C1 segment of cervical spinal cord (tissue), 14 donors: ENCODE measurements around the gene COL5A2.

Experiments
- DNase-seq, 14 donors: peaks; one replicate each; lab custom pipeline; 2025; lab: John Stamatoyannopoulos, UW

Gene COL5A2

DNA sequence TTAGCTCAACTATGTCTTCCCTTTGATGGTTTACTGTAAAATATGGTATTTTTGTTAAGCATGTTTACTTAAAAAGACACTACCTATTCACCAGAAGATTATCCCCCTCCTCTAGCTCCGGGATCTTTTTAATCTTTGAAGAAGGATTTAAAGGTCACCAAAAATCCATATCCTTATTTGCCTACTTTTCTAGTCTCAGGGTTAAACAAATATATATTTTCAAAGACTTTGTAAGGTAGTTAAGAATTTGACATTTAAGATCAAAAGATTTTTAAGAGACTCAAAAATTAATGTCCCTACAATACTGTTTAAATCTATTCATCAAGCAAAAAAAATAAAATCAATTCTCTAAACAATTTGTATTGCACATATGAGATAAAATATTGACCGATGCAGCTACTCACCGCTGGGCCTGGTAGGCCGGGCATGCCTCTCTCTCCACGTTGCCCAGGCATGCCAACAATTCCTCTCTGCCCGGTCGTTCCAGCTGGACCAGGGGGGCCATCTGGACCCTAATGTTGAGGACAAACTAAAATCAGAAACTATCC is 129.3 kb downstream of the COL5A2 start:
- DNase-seq: no peak

DNA sequence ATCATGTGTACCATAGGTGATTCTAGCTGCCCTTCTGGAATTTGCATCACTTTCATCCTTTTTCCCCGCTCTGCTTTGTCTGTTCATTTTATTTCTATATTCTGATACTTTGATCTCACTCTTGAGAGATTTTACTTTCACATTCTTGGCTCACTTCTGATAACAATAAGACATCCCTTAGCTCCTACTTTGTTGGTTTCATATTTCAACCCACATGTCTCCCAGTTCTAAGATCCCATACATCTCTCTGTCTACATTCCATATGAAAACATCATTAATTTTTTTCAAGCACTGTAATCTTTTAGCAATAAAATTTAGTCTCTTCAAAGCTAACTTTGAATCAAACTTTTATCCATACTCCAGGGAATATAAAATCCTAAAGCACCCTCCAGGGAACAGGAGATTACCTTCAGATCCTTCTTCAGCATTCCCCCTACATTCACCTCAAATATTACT is 129.8 kb downstream of the COL5A2 start:
- no peak for DNase-seq

DNA sequence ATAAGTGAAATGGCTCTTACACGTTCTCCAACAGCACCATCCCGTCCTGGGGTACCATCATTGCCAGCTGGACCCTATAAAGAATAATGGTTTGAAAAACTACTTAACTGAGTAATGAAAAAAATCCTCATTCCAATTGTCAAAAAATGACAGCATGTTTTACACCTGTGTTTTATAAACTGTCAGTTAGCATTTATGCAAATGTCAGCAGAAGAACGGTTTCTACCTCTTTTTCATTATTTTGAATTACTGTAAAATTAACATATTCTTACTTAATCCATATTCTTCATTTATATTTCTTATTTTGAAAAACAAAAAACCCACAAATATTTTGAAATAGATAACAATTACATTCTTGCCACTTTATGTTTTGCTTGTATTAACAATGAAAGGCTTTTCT is 131.4 kb downstream of the COL5A2 start:
- no peak for DNase-seq

DNA sequence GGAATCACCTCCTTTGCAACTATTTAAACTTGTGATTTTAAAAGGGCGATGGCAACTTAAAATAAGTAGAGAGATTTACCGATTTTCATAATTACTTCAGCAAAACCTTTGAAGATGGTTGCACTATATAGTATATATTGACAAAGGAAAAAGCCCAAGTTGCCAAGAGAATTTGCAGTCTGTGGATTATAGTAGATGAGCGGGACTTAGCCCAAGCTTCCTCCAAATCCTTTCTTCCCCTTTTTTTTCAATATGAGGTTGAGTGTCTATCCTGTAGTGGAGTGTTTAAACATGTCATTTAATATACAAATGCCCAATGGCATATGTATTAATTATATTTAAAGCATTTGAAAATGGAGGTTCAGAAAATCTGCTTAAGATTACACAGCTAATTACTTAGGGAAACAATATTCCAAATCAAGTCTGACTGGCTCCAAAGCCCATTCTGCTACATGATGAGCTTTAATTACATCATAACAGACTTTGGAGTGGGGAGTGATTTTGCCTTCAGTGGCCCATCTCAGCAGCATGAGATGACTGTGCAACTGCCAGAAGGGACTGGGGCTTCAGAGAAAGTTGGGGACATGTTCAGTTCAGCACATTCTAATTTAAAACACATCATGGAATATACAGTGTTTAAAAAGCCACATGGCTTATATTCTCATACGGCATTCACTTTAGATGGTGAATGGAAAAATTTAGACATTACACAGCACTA is 132.2 kb downstream of the COL5A2 start:
- no peak for DNase-seq

DNA sequence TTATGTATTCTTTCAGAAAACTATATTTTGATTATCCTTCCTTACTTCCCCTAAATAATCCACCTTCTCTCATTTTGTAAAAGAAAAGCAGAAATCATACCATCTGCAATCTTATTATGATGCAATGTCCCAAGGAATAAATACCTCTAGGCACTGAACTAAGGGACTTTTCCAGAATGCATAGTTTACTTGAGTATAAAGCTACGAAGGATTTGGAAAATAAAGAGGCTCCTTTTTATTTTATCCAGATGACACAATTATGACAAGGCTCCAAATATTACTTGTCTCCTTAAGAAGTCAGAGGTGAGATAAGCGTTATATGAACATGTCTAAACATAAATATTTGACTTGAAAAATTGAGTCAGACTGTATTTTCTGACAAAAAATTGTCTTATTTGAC is 133.2 kb downstream of the COL5A2 start:
- no peak for DNase-seq

DNA sequence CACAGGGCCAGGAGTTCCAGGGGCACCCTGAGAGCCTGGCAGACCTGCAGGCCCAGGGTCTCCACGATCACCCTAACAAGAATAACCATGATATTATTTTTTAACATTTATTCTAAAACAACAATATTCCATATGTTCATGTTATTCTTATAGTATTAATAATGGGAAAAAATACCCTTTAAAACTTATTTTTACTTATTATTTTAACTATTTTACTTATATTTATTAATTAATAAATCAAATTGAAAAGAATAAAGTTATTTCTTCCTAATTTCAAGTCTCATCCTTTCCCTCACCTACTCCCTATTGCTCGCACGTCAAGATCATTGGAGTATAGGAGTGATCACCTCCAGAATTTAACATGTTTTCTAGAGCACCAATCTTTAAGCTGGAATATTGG is 133.7 kb downstream of the COL5A2 start:
- DNase-seq: no peak

DNA sequence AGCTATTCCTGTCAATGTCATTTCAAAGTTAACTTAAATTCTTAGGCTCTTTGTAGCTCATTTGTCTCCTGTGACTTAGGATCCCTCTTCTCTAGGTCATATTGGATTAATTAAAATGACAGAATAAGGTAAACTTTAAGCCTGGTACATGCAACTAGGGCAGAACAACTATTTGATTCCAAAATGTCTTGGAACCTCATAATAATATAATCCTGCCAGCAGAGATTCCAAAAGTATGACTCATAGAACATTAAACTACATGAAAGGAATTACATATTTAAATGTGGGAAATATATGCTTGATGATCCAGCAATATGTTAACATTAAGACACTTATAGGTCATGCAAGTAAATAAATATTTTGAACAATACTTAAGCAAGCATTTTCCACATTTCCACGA is 142.0 kb downstream of the COL5A2 start:
- DNase-seq: no peak

DNA sequence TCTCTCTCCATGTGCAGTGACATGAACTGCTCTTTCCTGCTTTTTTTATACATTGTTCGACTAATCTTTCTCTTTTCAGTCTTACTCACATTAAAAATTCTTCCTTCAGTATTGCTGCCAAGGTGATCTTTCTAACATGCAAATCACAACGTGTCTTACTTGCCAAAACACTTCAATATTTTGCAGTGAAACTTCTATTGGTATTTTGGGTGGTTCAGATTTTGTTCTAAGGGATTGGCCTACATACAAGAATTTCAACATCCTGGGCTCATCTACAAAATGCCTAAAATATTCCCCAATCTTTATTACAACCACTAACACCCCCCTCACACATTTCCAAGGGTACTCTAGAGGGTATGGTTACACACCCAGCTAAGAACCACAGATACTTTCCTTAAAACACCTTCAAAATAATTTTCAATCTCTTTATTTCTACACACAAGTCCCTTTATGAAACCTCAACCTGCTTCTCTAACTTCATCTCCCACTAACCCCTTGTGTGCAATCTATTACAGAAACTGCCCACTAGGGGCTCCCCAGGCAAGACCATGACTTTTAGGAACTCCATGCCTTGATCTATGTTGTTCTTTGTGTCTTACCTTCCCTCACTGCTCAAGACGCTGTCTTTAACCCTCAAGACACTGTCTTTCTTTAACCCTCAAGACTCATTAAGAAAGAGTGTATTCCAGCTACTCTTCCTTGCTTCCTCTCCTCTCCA is 154.5 kb downstream of the COL5A2 start:
- no peak for DNase-seq

DNA sequence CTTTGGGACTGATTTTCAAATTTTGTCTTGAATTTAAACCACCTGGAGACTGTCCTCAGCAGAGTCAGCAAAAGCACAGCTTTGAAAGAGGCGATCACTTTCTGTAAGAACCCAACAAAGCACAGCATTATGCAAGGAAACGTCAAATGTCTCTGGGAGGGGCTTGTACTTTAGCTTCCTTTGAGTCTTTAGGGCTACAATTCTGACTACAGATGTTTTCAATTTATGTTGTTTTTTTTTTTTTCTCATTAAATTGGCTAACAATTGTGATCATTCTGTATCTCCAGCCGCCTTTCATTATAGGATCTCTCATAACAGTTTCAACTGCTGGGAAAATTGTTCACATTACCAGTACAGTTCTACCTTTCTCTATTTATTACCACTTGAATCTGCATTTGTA is 157.1 kb downstream of the COL5A2 start:
- DNase-seq: no peak

DNA sequence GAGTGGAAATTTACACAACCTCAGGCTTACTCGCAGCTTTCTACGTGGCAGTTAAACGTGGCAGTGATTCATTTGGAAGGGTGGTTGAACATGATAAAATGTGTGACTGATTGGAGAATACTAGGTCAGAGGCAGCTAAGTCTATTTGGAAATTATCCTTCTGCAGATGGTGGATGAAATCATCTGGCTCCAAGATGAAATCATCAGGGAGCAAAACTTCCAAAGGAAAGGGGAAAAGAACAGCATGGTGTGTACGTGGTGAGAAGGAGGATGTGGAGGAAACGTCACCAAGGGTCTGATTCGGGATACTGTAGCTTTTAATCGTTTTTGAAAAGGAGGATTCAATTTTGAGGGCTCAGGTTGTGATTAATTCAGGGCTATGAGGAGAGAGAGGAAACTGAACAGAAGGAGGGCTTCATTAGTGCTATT is 157.5 kb downstream of the COL5A2 start:
- no peak for DNase-seq

DNA sequence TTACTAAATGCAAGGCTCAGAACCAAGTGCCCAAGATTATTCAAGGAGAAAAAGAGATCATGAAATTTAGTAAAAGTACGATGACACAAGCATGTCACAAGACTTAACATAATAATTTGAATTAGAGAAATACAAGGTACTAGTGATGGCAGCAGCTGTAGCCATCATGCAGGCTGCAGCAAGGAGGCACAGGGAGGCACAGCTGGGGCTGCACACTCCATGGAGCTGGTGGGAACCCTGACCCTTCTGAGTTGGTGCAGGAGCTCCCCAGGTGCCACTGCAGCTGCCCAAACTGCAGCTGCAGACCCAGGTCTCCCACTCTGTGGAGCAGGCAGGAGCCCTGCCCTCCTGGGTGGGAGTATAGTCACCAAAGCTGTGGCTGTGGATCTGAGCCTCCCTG is 159.4 kb downstream of the COL5A2 start:
- no peak for DNase-seq

DNA sequence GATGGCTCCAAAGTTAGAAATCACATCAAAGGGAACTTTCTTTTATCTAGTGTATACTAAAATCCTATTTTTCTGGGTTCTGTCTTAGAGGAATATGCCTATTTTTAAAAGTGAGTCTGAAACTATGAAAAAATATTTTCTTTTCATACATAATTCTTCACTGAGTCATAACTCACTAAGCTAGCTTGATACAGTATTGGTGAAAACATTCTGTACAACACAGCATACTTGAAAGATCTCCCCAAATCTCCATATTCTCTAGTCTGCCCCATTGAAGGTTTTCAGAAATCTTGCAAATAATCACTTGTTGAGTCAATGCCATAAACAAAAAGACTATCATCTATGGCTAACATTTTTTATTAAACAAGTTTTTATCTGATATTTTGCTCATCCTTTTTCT is 160.9 kb downstream of the COL5A2 start:
- no peak for DNase-seq

DNA sequence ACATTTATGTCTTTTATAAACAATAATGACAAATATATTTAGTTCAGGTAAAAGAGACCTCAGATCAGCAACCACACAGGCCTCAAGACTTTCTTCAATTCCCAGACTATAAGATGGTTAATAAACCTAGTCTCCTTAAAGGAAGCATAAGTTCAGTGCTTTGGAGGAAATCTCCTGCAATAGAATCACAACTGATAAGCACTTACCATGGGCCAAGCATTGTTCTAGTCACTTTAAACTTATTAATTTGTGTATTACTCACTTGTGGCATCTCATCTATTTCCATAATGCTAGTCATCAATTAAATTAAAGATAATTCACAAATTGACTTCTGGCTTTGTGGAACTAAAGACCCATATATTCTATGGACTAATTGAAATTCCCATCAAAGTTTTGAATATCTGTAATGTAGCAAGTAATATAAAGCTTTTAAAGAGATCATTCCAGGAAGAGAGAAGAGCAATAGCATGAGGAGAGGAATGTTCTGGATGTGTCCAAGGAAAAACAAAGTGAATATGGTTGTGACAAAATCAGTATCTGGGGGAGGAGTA is 163.2 kb downstream of the COL5A2 start:
- DNase-seq: no peak

DNA sequence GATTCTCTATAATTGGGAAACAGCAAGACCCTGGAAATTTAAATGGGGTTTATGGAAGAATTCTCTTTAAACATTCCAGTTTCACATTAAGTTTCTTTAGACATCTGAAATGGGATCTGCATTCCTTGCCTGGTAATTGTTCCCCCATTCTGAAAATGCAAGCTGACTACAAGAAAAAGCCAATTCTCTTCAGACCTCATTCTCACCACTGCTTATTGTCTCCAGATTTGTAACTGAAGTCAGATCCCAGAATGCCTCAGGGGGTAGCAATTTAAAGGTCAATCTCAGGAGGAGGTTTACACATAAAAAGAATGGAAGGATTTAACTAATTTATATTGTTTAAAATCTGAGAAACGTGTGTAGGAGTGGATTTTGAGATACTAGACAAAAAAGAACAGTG is 164.2 kb downstream of the COL5A2 start:
- no peak for DNase-seq

DNA sequence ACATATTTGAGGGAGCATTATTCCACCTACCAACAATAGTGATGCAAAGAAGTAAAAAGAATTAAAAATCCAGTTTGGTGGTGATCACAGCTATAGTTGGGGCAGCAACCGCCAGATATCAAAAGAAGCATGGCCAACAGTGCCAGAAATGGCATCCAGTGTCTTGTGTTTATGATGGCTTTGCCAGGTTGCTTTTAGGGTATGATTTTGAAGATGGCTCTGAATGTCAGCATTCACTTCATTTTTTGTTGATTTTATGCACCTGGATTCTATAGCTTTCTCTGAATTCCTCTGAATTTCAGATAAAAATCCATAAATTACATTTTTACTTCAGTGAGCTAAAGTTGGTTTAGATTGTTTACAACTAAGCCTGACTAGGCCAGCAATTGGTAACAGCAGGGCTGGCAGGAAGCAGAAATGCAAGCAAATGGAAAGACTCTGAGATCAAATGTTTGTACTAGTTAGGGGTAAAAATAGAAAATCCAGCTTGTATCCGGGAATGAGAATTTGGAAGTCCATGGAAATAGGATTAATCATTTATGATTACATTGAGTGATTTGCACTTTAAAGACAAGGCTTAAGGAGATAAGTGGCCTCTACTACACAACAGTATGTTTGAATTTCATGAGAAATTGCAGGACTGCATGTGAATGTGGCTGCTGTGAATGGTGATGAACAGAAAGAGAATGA is 165.0 kb downstream of the COL5A2 start:
- DNase-seq: no peak

DNA sequence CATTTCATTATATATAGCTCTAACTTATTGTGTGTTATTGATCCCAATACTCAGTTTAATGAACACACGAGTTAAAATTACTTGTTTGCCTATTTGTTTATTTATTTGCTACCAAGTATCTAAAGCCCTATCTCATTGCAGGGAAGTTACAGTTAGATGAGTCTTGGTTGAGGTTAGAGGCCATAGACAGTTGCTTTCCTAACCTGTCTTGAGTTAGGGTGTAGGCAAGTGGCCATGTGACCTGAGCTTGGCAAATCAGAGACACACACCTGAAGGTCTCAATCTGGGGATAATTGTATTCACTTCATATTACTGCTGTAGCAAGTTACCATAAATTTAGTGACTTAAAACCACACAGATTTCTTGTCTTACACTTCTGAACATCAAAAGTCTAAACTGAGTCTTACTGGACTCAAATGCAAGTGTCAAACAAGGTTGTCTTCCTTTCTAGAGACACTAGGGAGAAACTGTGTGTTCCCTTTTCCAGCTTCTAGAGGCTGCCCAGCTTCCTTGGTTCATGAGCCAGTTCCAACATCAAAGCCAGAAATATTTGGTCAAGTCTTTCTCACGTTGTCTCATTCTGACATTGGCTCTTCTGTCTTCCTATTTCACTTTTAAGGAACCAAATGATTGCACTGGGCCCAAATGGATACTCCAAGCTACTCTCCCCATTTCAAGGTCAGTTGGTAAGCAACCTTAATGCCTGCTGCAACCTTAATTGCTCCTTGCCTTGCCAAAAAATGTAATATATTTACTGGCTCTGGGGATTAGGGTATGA is 165.7 kb downstream of the COL5A2 start:
- DNase-seq: no peak

DNA sequence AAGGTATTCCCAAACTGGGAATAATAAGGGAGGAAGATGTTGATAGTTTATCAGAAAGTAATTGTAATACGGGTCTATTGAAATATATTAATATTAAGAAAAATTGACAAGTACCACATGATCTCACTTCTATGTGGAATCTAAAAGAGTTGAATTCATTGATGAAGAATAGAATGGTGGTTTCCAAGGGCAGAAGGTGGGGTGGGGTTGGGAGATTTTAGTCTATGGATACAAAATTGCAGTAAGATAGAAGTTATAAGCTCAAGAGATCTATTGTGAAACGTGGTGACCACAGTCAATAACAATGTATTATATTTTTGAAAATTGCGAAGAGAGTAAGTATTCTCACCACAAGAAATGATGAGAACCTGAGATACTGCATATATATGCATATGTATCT is 166.5 kb downstream of the COL5A2 start:
- DNase-seq: no peak

DNA sequence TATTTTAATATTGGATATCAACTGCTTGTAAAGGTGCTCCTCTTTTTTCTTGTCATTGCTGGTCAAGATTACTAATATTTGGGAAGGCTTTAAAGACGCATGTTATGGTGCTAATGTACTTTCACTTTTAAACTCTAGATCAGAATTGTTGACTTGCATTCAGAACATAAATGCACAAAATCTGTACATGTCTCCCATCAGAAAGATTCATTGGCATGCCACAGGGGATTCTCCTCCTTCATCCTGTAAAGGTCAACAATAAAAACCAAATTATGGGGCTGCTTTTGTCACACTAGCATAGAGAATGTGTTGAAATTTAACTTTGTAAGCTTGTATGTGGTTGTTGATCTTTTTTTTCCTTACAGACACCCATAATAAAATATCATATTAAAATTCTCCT is 167.2 kb downstream of the COL5A2 start:
- no peak for DNase-seq

DNA sequence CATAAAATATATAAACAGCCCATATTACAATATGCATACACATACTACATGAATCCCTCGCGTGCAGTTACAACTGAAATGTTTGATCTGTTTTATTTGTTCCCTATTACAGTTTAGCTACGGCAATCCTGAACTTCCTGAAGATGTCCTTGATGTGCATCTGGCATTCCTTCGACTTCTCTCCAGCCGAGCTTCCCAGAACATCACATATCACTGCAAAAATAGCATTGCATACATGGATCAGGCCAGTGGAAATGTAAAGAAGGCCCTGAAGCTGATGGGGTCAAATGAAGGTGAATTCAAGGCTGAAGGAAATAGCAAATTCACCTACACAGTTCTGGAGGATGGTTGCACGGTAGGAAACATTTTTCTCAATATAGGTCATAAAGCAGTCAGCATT is 169.0 kb downstream of the COL5A2 start:
- no peak for DNase-seq

DNA sequence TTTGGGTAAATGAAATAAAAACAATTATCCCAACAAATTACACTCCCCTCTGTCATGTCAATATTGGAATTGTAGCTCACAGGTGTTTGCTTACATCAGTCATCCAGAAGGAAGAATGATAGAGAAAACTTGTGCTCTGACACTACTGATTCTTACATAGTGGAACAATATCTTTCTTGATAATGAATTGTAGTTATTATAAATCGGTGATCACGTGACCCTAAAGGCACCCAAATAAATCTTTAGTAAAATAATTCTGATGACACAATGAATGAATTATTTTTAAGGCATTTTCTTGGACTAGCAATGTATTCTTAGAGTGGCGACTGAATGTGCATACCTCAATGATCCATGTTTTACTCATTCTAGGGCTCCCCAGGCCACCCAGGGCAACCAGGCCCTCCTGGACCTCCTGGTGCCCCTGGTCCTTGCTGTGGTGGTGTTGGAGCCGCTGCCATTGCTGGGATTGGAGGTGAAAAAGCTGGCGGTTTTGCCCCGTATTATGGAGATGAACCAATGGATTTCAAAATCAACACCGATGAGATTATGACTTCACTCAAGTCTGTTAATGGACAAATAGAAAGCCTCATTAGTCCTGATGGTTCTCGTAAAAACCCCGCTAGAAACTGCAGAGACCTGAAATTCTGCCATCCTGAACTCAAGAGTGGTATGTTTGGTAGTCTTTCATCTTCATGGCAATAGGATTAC is 170.9 kb downstream of the COL5A2 start:
- no peak for DNase-seq

DNA sequence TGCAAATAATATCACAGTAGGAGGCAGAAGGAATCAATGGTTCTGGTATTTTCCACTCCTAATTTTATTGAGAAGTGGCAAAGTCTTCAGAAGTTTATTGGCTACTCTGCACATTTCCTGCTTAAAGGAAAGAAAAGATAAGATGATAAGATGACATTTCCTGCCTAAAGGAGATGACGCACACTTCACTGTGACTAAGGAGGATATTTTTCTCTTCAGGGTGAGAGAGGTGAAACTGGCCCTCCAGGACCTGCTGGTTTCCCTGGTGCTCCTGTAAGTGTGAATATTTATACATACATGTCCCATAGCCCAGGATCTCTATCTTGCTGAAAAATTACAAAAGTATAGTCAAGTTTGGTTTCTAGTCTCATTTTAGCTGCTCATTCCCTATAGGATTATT is 177.5 kb downstream of the COL5A2 start:
- DNase-seq: no peak
